KOPT-K1 (cell line): ENCODE data around the gene HIVEP3.

Source experiments
- H3K27ac ChIP-seq: fragments of 200-600 bp; sonication (generic); 2 replicates; pipeline ENCODE4 v1.5.1; 2016; ENCODE audit warnings: antibody characterized with exemption, mild to moderate bottlenecking, low read depth, low read length; ENCODE audit not compliant: poor library complexity, severe bottlenecking
- H3K36me3 ChIP-seq: fragments of 200-600 bp; sonication (generic); 2 replicates; pipeline ENCODE4 v1.5.1; 2017; ENCODE audit warnings: antibody characterized with exemption, mild to moderate bottlenecking, low read length, moderate library complexity; ENCODE audit not compliant: insufficient read depth
- H3K9me3 ChIP-seq: fragments of 200-600 bp; sonication (generic); 2 replicates; pipeline ENCODE4 v1.5.1; 2017; ENCODE audit warnings: antibody characterized with exemption, low read length, mild to moderate bottlenecking; ENCODE audit not compliant: insufficient read depth, poor library complexity, severe bottlenecking

HIVEP3 gene

GRCh38 chr1:41777695-41778094 is 141.0 kb downstream of the HIVEP3 start:
- H3K9me3 ChIP-seq: no peaks in the 10 kb centered on the region
- H3K27ac ChIP-seq: no peak overlapping the region
- H3K36me3 ChIP-seq: no peaks in the 10 kb centered on the region; the same call in 1 of the 2 replicates

- H3K9me3 ChIP-seq: no peaks in the 10 kb centered on the region
- H3K27ac ChIP-seq: no peak overlapping the region
- H3K36me3 ChIP-seq: no peaks in the 10 kb centered on the region; the same call in 1 of the 2 replicates
These were observed 141.8 kb downstream of the HIVEP3 start for GRCh38 chr1:41776891-41777441.

- no peak overlapping the region for H3K27ac ChIP-seq
- H3K9me3 ChIP-seq: no peaks in the 10 kb centered on the region
- H3K36me3 ChIP-seq: no peaks in the 10 kb centered on the region; the same call in 1 of the 2 replicates
These were observed 142.7 kb downstream of the HIVEP3 start for GRCh38 chr1:41775956-41776585.

GRCh38 chr1:41774471-41774990 is 144.2 kb downstream of the HIVEP3 start:
- Histone ChIP-seq H3K27ac (no peak overlapping the region), H3K9me3 (no peaks in the 10 kb centered on the region), H3K36me3 (no peaks in the 10 kb centered on the region; the same call in 1 of the 2 replicates)

GRCh38 chr1:41773842-41774241 is 144.9 kb downstream of the HIVEP3 start:
- Histone ChIP-seq H3K36me3 (no peaks in the 10 kb centered on the region; the same call in 1 of the 2 replicates), H3K27ac (no peak overlapping the region)

GRCh38 chr1:41773144-41773591 is 145.6 kb downstream of the HIVEP3 start:
- H3K9me3 ChIP-seq: no peaks in the 10 kb centered on the region
- no peak overlapping the region for H3K27ac ChIP-seq
- no peaks in the 10 kb centered on the region for H3K36me3 ChIP-seq

More at GRCh38 chr1:41773842-41774241, 144.9 kb downstream of the HIVEP3 start:
- no peaks in the 10 kb centered on the region for H3K9me3 ChIP-seq

GRCh38 chr1:41769068-41769467 is 149.7 kb downstream of the HIVEP3 start:
- Histone ChIP-seq H3K36me3 (no peaks in the 10 kb centered on the region), H3K27ac (no peak overlapping the region), H3K9me3 (no peaks in the 10 kb centered on the region)

GRCh38 chr1:41768583-41768982 is 150.1 kb downstream of the HIVEP3 start:
- no peaks in the 10 kb centered on the region for H3K9me3 ChIP-seq
- no peaks in the 10 kb centered on the region for H3K36me3 ChIP-seq
- H3K27ac ChIP-seq: no peak overlapping the region

GRCh38 chr1:41767534-41768525 is 150.9 kb downstream of the HIVEP3 start:
- H3K27ac ChIP-seq: no peak overlapping the region
- peaks cover 4% of the 10 kb centered on the region for H3K9me3 ChIP-seq
- H3K36me3 ChIP-seq: no peaks in the 10 kb centered on the region

- H3K9me3 ChIP-seq: peaks cover 17% of the 10 kb centered on the region
- peaks cover 4% of the 10 kb centered on the region; the same call in 1 of the 2 replicates for H3K36me3 ChIP-seq
- H3K27ac ChIP-seq: no peak overlapping the region
These were observed 152.2 kb downstream of the HIVEP3 start for GRCh38 chr1:41766546-41766945.

GRCh38 chr1:41766041-41766440 is 152.7 kb downstream of the HIVEP3 start:
- Histone ChIP-seq H3K9me3 (peaks cover 22% of the 10 kb centered on the region), H3K36me3 (peaks cover 9% of the 10 kb centered on the region; the same call in 1 of the 2 replicates), H3K27ac (no peak overlapping the region)

GRCh38 chr1:41765152-41765551 is 153.6 kb downstream of the HIVEP3 start:
- no peak overlapping the region for H3K27ac ChIP-seq
- H3K9me3 ChIP-seq: peaks cover 24% of the 10 kb centered on the region
- H3K36me3 ChIP-seq: peaks cover 11% of the 10 kb centered on the region; the same call in 1 of the 2 replicates

- no peak overlapping the region for H3K27ac ChIP-seq
- peaks cover 11% of the 10 kb centered on the region; the same call in 1 of the 2 replicates for H3K36me3 ChIP-seq
- H3K9me3 ChIP-seq: peaks cover 25% of the 10 kb centered on the region
These were observed 154.1 kb downstream of the HIVEP3 start for GRCh38 chr1:41764656-41765055.

- peaks cover 11% of the 10 kb centered on the region; the same call in 1 of the 2 replicates for H3K36me3 ChIP-seq
- no peak overlapping the region for H3K27ac ChIP-seq
- H3K9me3 ChIP-seq: peaks cover 31% of the 10 kb centered on the region
These were observed 155.9 kb downstream of the HIVEP3 start for GRCh38 chr1:41762777-41763176.

GRCh38 chr1:41762251-41762650 is 156.5 kb downstream of the HIVEP3 start:
- Histone ChIP-seq H3K9me3 (peaks cover 31% of the 10 kb centered on the region), H3K36me3 (peaks cover 11% of the 10 kb centered on the region; the same call in 1 of the 2 replicates), H3K27ac (no peak overlapping the region)
